GM21825 (cell line): Measurements from ENCODE around the gene ARHGEF7.
"Not testable (repeated sequence)": the region's sequence is repeated elsewhere in the genome, so short reads cannot be mapped to it uniquely, and the experiment has no call there.

Source experiments
- ATAC-seq: cut with Tn5 transposase; IDR thresholded peaks from one replicate; pipeline ENCODE4 v1.9.1; 2021; ENCODE audit warnings: mild to moderate bottlenecking, moderate library complexity; ENCODE audit not compliant: unreplicated experiment

Gene ARHGEF7

GRCh38 chr13:111115061-111115964 lies at the start of gene ARHGEF7:
ARHGEF7 (plus strand) TSS chr13:111115310; CDS start chr13:111115527, 217 bp downstream.
- ATAC-seq: no peak

- ATAC-seq: no peak
These were observed 49.4 kb upstream of the ARHGEF7 start for GRCh38 chr13:111065698-111066097.

GRCh38 chr13:111066544-111066943 lies 48.6 kb upstream of the ARHGEF7 start:
- ATAC-seq: no peak

- no peak for ATAC-seq
These were observed 47.1 kb upstream of the ARHGEF7 start for GRCh38 chr13:111068009-111068350.

GRCh38 chr13:111071120-111071519 lies 44.0 kb upstream of the ARHGEF7 start:
- not testable (repeated sequence) for ATAC-seq

DNA sequence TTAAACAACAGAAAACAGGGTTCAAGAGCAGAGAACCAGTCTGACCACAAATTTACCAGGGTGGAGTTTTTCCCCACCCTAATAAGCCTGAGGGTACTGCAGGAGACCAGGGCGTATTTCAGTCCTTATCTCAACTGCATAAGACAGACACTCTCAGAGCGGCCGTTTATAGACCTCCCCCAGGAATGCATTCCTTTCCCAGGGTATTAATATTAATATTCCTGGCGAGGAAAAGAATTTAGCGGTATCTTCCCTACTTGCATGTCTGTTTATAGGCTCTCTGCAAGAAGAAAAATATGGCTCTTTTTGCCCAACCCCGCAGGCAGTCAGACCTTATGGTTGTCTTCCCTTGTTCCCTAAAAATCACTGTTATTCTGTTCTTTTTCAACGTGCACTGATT lies 43.6 kb upstream of the ARHGEF7 start:
- not testable (repeated sequence) for ATAC-seq

GRCh38 chr13:111074826-111075225 lies 40.3 kb upstream of the ARHGEF7 start:
- no peak for ATAC-seq

DNA sequence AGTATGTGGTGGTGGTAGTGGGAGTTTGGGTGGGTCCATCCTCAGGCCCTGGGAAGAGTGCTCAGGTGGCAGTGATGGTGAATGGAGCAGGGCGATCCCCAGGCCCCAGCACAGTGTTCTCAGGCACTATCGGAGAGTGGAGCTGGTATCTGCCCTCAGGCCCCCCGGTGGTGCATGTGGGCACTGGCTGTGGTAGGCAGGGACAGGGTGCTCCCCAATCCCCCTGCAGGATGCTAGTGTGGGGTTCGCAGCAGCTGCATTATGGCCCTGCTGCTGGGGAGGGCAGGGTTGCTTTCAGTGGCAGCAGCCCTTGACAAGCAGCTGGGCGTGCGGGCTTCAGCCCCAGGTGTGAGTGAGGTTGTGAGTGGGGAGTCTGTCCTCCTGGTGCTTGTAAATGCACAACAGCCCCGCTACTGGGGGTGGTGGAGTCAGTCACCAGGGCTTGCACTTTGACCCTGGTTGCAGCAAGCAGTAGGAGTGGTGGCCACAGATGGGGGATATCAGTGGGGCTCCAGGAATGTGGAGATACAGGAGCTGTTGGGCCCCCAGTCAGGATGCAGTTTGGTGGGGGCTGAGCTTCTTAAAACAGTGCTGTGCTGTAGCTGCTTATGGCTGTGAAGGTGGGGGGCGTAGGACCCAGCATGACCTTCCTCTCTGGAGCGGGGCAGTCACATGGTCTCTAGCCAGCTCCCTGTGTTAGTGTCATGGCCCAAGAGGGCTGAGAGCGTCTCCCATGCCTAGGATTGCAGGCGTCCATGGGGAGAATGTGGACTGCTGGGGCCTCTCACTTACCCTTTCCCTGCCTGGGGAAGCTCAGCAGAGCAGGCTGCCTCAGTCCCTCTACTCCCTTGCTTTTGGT lies 38.7 kb upstream of the ARHGEF7 start:
- no peak for ATAC-seq

DNA sequence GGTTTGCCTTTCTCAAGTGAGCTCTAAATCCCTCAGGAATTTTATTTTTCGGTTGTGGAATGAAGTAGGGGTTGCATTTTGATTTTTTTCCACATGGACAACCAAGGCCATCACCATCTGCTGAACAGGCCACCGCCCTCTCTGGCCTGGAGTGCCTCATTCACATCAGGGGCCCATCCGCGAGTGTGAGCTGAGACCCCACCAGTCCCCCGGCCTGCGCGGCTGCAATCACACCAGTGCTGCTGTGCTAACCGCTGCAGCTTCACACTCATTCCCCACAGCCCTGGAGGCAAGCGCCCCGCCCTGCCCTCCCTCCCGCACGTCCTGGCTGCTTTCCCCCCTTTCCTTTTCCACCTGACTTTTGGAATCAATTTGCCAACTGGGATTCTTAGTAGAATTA lies 35.7 kb upstream of the ARHGEF7 start:
- ATAC-seq: no peak

DNA sequence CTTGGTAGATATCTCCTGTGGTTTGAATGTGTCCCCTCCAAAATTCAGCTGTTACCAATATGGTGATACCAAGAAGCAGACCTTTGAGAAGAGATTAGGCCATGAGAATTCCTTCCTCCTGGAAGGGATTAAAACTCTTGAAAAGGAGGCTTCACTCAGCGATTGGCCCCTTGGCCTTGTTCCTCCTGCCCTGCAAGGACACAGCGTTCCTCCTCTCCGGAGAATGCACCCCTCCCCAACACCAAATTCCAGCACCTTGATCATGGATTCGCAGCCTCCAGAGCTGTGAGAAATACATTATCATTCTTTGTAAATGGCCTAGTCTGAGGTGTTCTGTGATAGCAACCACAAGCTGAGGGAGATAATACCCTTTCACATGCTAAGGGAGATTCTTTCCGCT lies 34.5 kb upstream of the ARHGEF7 start:
- no peak for ATAC-seq

DNA sequence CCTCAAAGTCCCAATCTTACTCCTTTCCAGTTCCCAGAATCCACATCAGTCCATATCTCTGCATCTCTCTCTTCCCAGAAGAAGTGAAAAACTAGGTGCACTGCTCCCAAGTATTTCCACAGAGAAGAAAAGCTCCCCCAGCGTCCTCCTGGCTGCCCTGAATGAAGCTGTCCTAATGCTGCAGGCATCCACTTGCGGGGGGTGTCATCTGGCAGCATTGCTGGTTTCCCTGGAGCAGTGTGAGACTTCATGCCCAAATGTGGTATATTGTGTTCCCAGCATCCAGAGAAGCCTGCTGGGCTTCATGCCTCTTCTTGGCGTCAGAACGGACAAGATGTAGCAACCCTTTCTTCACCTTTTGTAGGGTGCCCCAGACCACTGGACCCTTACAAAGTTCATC lies 32.9 kb upstream of the ARHGEF7 start:
- ATAC-seq: no peak

DNA sequence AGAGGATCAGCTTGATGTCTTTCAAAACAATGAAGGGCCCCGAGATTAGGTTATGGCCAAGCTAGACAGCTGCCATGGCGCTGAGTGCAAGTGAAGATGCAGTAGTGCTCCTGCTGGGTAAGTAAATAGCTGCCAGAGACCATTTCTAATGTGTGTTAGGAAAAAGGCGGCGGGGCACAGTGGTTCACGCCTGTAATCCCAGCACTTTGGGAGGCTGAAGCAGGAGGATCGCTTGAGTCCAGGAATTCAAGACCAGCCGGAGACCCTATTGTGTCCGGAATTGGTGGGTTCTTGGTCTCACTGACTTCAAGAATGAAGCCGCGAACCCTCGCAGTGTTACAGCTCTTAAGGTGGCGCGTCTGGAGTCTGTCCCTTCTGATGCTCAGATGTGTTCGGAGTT lies 32.3 kb upstream of the ARHGEF7 start:
- not testable (repeated sequence) for ATAC-seq

GRCh38 chr13:111083693-111084092 lies 31.4 kb upstream of the ARHGEF7 start:
- not testable (repeated sequence) for ATAC-seq

DNA sequence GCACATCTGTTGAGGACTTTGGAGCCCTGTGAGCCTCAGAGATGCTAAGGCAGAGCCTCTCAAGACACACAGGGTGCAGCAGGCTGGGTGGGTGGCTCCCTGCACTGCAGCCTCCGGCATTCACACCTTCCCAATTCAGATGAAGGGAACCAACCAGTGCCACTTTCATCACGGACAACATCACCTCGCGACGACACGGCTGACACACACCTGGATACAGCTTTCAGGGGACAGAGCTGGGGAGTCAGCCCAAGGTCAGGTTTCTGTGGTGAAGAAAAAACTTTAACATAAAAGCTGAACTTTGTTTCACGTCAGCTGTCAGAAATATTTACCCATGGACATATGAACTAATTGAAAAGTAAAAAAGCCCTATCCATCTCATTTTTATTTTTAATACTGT lies 24.9 kb upstream of the ARHGEF7 start:
- no peak for ATAC-seq

GRCh38 chr13:111092685-111093084 lies 22.4 kb upstream of the ARHGEF7 start:
- ATAC-seq: no peak

GRCh38 chr13:111093136-111093535 lies 22.0 kb upstream of the ARHGEF7 start:
- ATAC-seq: no peak

DNA sequence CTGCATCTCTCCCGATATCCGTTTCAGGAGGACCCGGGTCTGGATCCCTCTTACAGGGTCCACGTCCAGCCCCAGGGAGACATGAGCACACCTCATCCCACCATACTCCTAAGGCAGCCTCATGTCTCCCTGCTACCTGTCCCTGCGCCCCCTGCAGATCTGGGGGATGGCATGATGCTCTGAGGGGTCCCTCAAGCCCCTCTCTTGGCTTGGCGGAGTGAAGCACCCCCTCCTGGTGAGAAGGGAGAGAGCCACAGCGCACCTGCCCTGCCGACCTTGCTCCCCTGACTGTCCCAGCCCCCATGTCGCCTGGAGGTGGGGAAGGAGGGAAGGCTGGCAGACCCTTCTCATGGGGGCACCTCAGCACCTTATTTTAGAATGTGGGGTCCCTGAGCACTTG lies 21.5 kb upstream of the ARHGEF7 start:
- no peak for ATAC-seq

DNA sequence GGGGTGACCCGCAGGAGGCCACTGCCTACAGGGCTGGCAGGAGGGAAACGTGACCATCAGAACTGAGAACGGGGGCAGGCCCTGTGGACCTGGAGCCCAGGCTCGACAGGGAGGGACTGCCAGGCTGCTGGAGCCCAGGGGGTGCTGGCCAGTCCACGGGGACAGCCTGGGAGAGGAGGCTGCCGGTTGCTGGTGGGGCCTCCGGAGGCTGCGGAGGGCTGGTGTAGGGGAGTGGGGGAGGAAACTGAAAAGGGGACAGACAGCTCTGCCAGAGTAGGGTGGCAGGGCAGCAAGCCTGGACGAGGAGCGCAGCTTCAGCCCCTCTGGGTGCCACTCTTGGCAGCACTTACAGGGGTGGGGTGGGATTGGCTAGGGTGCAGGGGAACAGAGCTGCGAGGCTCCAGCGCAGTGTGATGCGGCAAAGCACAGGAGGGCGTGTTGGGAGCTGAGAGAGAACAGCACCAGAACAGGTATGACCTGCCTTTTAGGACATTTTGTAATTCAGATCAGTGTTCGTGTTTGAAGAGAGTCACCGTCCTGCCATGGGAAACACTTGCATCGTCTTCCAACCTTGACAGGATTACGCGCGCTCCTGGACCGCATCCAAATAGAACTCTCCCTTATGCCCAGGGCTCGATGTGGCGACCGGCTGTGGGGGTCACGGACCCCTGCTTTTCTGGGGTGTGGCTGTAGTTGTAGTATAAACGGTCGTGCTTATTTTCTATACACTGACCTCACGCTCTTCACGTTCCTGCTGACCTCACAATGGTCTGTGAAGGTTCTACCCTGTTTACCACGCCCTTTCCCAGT lies 19.9 kb upstream of the ARHGEF7 start:
- ATAC-seq: no peak

GRCh38 chr13:111095911-111096501 lies 19.1 kb upstream of the ARHGEF7 start:
- no peak for ATAC-seq

GRCh38 chr13:111099290-111099689 lies 15.8 kb upstream of the ARHGEF7 start:
- no peak for ATAC-seq

DNA sequence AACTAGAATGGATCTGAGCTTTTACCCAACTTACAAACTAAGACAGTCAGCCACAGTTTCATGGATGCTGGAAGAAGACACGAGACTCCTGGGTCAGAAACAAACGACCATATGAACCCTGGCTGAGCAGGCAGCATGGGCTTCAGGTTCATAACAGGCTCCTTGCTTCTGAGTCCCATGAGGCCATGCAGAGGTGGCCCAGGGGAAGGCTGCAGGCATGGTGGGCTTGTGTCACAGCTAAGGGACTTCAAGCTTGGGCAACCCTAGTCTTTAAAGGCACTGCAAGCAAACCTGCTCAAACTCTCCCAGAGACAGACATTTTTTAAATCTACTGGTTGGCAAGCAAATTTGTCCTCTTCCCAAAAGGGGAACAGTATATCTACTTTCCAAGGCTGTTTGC lies 5.1 kb upstream of the ARHGEF7 start:
- no peak for ATAC-seq
